ENCODE data around the gene TOE1.
"Not testable (repeated sequence)": the region's sequence is repeated elsewhere in the genome, so short reads cannot be mapped to it uniquely, and the experiment has no call there.

The TOE1 gene

DNA sequence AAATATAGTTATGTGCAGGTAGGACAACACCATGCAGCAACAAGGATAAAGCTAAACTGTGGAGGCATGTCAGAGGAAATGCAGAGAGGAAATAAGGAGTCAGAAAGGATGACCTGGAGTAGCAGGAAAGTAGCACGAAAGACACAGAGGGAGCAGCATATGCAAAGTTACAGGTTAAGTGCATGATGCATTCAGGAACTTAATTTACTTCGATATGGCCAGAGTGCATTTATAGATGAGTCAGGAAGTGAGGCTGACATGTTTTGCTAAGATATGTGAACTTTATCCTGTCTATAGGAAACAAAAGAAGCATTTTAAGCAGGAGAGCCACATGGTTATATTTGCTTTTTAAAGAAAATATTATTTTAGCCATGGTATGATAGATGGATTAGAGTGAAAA lies 15.7 kb downstream of the TOE1 start:
- no peak overlapping the region for H3K9ac ChIP-seq (ENCODE audit: low read length)
- H3K79me2 ChIP-seq (ENCODE audit: low read length) = no peaks in the 10 kb centered on the region
- no peak overlapping the region for H3K27ac ChIP-seq (ENCODE audit: low read length)
- no peak overlapping the region for H3K4me2 ChIP-seq (ENCODE audit: low read length)
- no peaks in the 10 kb centered on the region for H3K9me3 ChIP-seq (ENCODE audit: insufficient read depth, low read length)
- H3K36me3 ChIP-seq (replicated peaks; ENCODE audit: low read depth, low read length) = no peaks in the 10 kb centered on the region
- TF ChIP-seq, protein P1, sequence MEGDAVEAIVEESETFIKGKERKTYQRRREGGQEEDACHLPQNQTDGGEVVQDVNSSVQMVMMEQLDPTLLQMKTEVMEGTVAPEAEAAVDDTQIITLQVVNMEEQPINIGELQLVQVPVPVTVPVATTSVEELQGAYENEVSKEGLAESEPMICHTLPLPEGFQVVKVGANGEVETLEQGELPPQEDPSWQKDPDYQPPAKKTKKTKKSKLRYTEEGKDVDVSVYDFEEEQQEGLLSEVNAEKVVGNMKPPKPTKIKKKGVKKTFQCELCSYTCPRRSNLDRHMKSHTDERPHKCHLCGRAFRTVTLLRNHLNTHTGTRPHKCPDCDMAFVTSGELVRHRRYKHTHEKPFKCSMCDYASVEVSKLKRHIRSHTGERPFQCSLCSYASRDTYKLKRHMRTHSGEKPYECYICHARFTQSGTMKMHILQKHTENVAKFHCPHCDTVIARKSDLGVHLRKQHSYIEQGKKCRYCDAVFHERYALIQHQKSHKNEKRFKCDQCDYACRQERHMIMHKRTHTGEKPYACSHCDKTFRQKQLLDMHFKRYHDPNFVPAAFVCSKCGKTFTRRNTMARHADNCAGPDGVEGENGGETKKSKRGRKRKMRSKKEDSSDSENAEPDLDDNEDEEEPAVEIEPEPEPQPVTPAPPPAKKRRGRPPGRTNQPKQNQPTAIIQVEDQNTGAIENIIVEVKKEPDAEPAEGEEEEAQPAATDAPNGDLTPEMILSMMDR (IDR thresholded peaks at IDR 0.05; ENCODE audit: low read depth, low read length) = no peak
- no peak for TF ChIP-seq EZH2phosphoT487 (IDR thresholded peaks at IDR 0.05; ENCODE audit: low read depth)
- H3K4me3 ChIP-seq (ENCODE audit: low read length) = no peak overlapping the region
- no peak overlapping the region for H2AFZ ChIP-seq (ENCODE audit: low read depth, low read length)
- H3K4me1 ChIP-seq (ENCODE audit: low read length) = peaks cover 13% of the 10 kb centered on the region
- H3K27me3 ChIP-seq (ENCODE audit: low read depth, low read length) = no peaks in the 10 kb centered on the region
- no peaks in the 10 kb centered on the region for H4K20me1 ChIP-seq (ENCODE audit: insufficient read depth, low read length)

GRCh38 chr1:45356186-45356585 lies 16.2 kb downstream of the TOE1 start:
- H2AFZ ChIP-seq (ENCODE audit: low read depth, low read length) = no peak overlapping the region
- H3K79me2 ChIP-seq (ENCODE audit: low read length) = no peaks in the 10 kb centered on the region
- no peaks in the 10 kb centered on the region for H3K9me3 ChIP-seq (ENCODE audit: insufficient read depth, low read length)
- no peak overlapping the region for H3K27ac ChIP-seq (ENCODE audit: low read length)
- H3K27me3 ChIP-seq (ENCODE audit: low read depth, low read length) = no peaks in the 10 kb centered on the region
- no peaks in the 10 kb centered on the region for H3K36me3 ChIP-seq (replicated peaks; ENCODE audit: low read depth, low read length)
- TF ChIP-seq, protein P1 (IDR thresholded peaks at IDR 0.05; ENCODE audit: low read depth, low read length) = no peak
- no peak for TF ChIP-seq EZH2phosphoT487 (IDR thresholded peaks at IDR 0.05; ENCODE audit: low read depth)
- no peak overlapping the region for H3K4me2 ChIP-seq (ENCODE audit: low read length)
- H3K9ac ChIP-seq (ENCODE audit: low read length) = no peak overlapping the region
- no peaks in the 10 kb centered on the region for H4K20me1 ChIP-seq (ENCODE audit: insufficient read depth, low read length)
- peaks cover 16% of the 10 kb centered on the region for H3K4me1 ChIP-seq (ENCODE audit: low read length)
- H3K4me3 ChIP-seq (ENCODE audit: low read length) = no peak overlapping the region

DNA sequence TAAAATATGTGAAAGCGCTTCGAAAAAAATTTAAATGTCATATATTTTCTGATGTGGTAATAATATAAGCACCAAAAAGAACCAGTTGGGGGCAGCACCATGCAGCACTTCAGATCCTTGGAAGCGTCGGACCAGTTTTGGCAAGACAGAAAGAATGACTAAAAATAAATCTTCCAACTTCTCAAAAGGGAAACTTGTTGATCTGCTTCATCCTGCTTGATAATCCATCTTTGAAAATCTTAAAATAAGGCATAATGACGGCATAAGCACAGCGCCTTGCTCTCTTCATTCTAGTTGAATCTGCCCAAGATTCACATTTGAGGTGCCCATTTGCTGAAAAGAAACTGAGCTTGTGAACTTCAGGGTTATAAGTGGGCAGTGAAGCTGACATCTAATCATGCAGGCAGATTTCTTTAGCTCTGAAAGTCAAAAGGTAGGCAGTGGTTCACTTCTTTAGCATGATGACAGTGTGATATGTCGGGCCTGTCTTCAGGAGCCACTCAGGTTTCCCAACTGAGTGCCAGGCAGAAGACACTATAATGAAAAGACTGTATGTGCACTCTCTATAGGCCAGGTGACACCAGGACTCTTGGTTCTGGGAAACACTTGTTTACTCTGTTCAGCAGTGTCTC lies 20.0 kb downstream of the TOE1 start:
- H3K27ac ChIP-seq (ENCODE audit: low read length) = no peak overlapping the region
- peak overlapping the region; percentile 52 for H3K4me3 ChIP-seq (ENCODE audit: low read length)
- H3K9ac ChIP-seq (ENCODE audit: low read length) = no peak overlapping the region
- no peaks in the 10 kb centered on the region for H3K36me3 ChIP-seq (replicated peaks; ENCODE audit: low read depth, low read length)
- no peaks in the 10 kb centered on the region for H3K9me3 ChIP-seq (ENCODE audit: insufficient read depth, low read length)
- peak overlapping the region; percentile 15; the same call in 1 of the 2 replicates for H2AFZ ChIP-seq (ENCODE audit: low read depth, low read length)
- peak overlapping the region; percentile 70 for H3K4me2 ChIP-seq (ENCODE audit: low read length)
- H3K79me2 ChIP-seq (ENCODE audit: low read length) = no peaks in the 10 kb centered on the region
- TF ChIP-seq EZH2phosphoT487 (IDR thresholded peaks at IDR 0.05; ENCODE audit: low read depth) = no peak
- TF ChIP-seq, protein P1 (IDR thresholded peaks at IDR 0.05; ENCODE audit: low read depth, low read length) = peak; percentile 59
- no peaks in the 10 kb centered on the region for H3K27me3 ChIP-seq (ENCODE audit: low read depth, low read length)
- no peaks in the 10 kb centered on the region for H4K20me1 ChIP-seq (ENCODE audit: insufficient read depth, low read length)
- H3K4me1 ChIP-seq (ENCODE audit: low read length) = peaks cover 20% of the 10 kb centered on the region

DNA sequence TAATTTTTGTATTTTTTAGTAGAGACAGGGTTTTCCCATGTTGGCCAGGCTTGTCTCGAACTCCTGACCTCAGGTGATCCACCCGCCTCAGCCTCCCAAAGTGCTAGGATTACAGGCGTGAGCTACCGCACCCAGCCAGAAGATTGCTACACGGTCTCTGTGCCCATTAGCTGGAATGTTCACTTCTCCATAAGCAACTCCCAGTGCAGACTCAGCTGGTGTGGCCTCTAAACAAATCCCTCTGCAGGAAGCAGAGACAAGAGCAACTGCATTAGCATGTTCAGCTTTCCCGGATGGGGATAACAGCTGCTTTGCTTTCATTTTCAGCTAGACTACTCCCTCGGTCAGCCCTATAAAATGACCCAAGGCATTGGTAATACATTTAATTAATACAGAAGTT lies 21.0 kb downstream of the TOE1 start:
- Histone ChIP-seq H3K4me1 (ENCODE audit: low read length) (peaks cover 23% of the 10 kb centered on the region), H3K4me2 (ENCODE audit: low read length) (peak overlapping the region; percentile 66), H3K4me3 (ENCODE audit: low read length) (peak overlapping the region; percentile 53)
- not testable (repeated sequence) for H4K20me1 ChIP-seq (ENCODE audit: insufficient read depth, low read length); H3K27ac ChIP-seq (ENCODE audit: low read length); H3K79me2 ChIP-seq (ENCODE audit: low read length); H3K27me3 ChIP-seq (ENCODE audit: low read depth, low read length); H3K9ac ChIP-seq (ENCODE audit: low read length); H3K36me3 ChIP-seq (replicated peaks; ENCODE audit: low read depth, low read length); H2AFZ ChIP-seq (ENCODE audit: low read depth, low read length); H3K9me3 ChIP-seq (ENCODE audit: insufficient read depth, low read length)

Data from OCI-LY3 (cell line).